Activated CD4-positive, alpha-beta T cell treated with anti-CD3 and anti-CD28 coated beads for 36 hours (primary cell): ENCODE results near the gene CDCA4. TPM values are rescaled to one million over a fixed set of nuclear protein-coding genes. Genes with fewer than 3 reads are reported as not detected.

Source experiments
- ATAC-seq: fragments of 200-7000 bp; cut with Tn5 transposase; one replicate; pipeline ENCODE4 v1.10.0; 2021; ENCODE audit warnings: mild to moderate bottlenecking, moderate library complexity
- CTCF ChIA-PET: fragments of 350-600 bp; sonication (Branson Sonifier 250); formaldehyde crosslinking; loops from one replicate; lab custom pipeline; 2021; ENCODE audit warnings: antibody characterized with exemption; lab: Charles Lee
- POLR2A ChIA-PET: fragments of 350-600 bp; sonication (Branson Sonifier 250); formaldehyde crosslinking; loops from one replicate; lab custom pipeline; 2021; ENCODE audit warnings: antibody characterized with exemption, inconsistent platforms; lab: Charles Lee
- DNase-seq: peaks from one replicate; pipeline ENCODE4 v3.0.0-alpha.2; 2020
- H3K27ac Mint-ChIP-seq: one replicate; pipeline ENCODE4 v1.8.0; 2021; ENCODE audit warnings: mixed read lengths
- H3K27me3 Mint-ChIP-seq: one replicate; pipeline ENCODE4 v1.8.0; 2021; ENCODE audit warnings: mixed read lengths
- H3K36me3 Mint-ChIP-seq: one replicate; pipeline ENCODE4 v1.8.0; 2021; ENCODE audit warnings: low read depth, mixed read lengths
- H3K4me1 Mint-ChIP-seq: one replicate; pipeline ENCODE4 v1.8.0; 2021; ENCODE audit warnings: mixed read lengths
- H3K4me3 Mint-ChIP-seq: one replicate; pipeline ENCODE4 v1.8.0; 2021; ENCODE audit warnings: mild to moderate bottlenecking, moderate library complexity, mixed read lengths
- H3K9me3 Mint-ChIP-seq: one replicate; pipeline ENCODE4 v1.8.0; 2021; ENCODE audit warnings: low read depth, mixed read lengths
- intact Hi-C, 2 experiments: fragments of 100-400 bp; cut with DNase I in 1 of 2; cut with micrococcal nuclease in 1 of 2; formaldehyde crosslinking; loops; one replicate each; pipeline versions ENCODE4 v1.14.2 to v1.15.1; 2022 to 2024; cut with DNase I, micrococcal nuclease
- total RNA-seq, 2 experiments: library from RNA; stranded (reverse); gene quantifications; one replicate each; pipeline ENCODE4 v1.2.3, GENCODE V29; 2021

Gene CDCA4
- total RNA-seq, 2 experiments from 2014 or later = 52.0 to 62.7 TPM

- Mint-ChIP-seq H3K4me3 (no peak overlapping the region), H3K4me1 (peaks cover 48% of the 10 kb centered on the region), H3K36me3 (peaks cover 56% of the 10 kb centered on the region), H3K27ac (no peak overlapping the region), H3K9me3 (no peaks in the 10 kb centered on the region), H3K27me3 (no peaks in the 10 kb centered on the region)
- intact Hi-C loops = no loop called here
- POLR2A ChIA-PET = interaction anchor here (0.6 to 1.2 kb wide), 2 partner anchors 12 to 29 kb away, joined by 4 to 7 read pairs; partner anchors contain the start of gene CLBA1
- CTCF ChIA-PET = interaction anchor here (1.1 kb wide), 1 partner anchor 10 kb away, joined by 4 read pairs; no protein-coding TSS in a partner anchor
- ATAC-seq = no peak
- DNase-seq = no peak
Measured at GRCh38 chr14:105014032-105014431, 6.9 kb downstream of the CDCA4 start.

GRCh38 chr14:105013150-105013785 is 7.6 kb downstream of the CDCA4 start:
- POLR2A ChIA-PET = interaction anchor here (1.2 kb wide), 1 partner anchor 13 kb away, joined by 7 read pairs; no protein-coding TSS in a partner anchor
- CTCF ChIA-PET = no interaction called here
- H3K27me3 Mint-ChIP-seq = no peaks in the 10 kb centered on the region
- H3K27ac Mint-ChIP-seq = peak overlapping the region; percentile 27
- peaks cover 41% of the 10 kb centered on the region for H3K4me1 Mint-ChIP-seq
- peaks cover 49% of the 10 kb centered on the region for H3K36me3 Mint-ChIP-seq
- no peak overlapping the region for H3K4me3 Mint-ChIP-seq
- no peaks in the 10 kb centered on the region for H3K9me3 Mint-ChIP-seq
- DNase-seq = no peak
- intact Hi-C loops = no loop called here
- ATAC-seq = no peak

GRCh38 chr14:105012171-105012985 is 8.5 kb downstream of the CDCA4 start:
- peaks cover 34% of the 10 kb centered on the region for H3K4me1 Mint-ChIP-seq
- ChIA-PET POLR2A (no interaction called here), CTCF (interaction anchor here (0.7 kb wide), 1 partner anchor 937 kb away, joined by 3 read pairs; no protein-coding TSS in a partner anchor)

GRCh38 chr14:105011312-105011990 is 9.4 kb downstream of the CDCA4 start:
- intact Hi-C loops = no loop called here

More at GRCh38 chr14:105012171-105012985, 8.5 kb downstream of the CDCA4 start:
- no peaks in the 10 kb centered on the region for H3K27me3 Mint-ChIP-seq
- ATAC-seq (no peak), DNase-seq (no peak)
- no peak overlapping the region for H3K4me3 Mint-ChIP-seq
- H3K36me3 Mint-ChIP-seq = peaks cover 46% of the 10 kb centered on the region
- intact Hi-C loops = no loop called here
- H3K27ac Mint-ChIP-seq = no peak overlapping the region
- H3K9me3 Mint-ChIP-seq = no peaks in the 10 kb centered on the region

GRCh38 chr14:105010891-105011291 is 10.0 kb downstream of the CDCA4 start:
- POLR2A ChIA-PET = no interaction called here
- peaks cover 41% of the 10 kb centered on the region for H3K36me3 Mint-ChIP-seq
- DNase-seq (no peak), ATAC-seq (no peak)
- intact Hi-C loops = no loop called here
- H3K27me3 Mint-ChIP-seq = no peaks in the 10 kb centered on the region
- H3K27ac Mint-ChIP-seq = no peak overlapping the region
- no peaks in the 10 kb centered on the region for H3K9me3 Mint-ChIP-seq
- H3K4me1 Mint-ChIP-seq = peaks cover 21% of the 10 kb centered on the region
- H3K4me3 Mint-ChIP-seq = no peak overlapping the region
- CTCF ChIA-PET = interaction anchor here (0.6 kb wide), 1 partner anchor 1508 kb away, joined by 3 read pairs; no protein-coding TSS in a partner anchor

More at GRCh38 chr14:105011312-105011990, 9.4 kb downstream of the CDCA4 start:
- DNase-seq (no peak), ATAC-seq (no peak)
- H3K9me3 Mint-ChIP-seq = no peaks in the 10 kb centered on the region
- H3K4me3 Mint-ChIP-seq = no peak overlapping the region
- ChIA-PET CTCF (interaction anchor here (0.7 kb wide), 1 partner anchor 936 kb away, joined by 3 read pairs; no protein-coding TSS in a partner anchor), POLR2A (no interaction called here)
- H3K27me3 Mint-ChIP-seq = no peaks in the 10 kb centered on the region
- no peak overlapping the region for H3K27ac Mint-ChIP-seq
- peaks cover 26% of the 10 kb centered on the region for H3K4me1 Mint-ChIP-seq
- H3K36me3 Mint-ChIP-seq = peaks cover 46% of the 10 kb centered on the region

GRCh38 chr14:105010106-105010505 is 10.8 kb downstream of the CDCA4 start:
- Mint-ChIP-seq H3K36me3 (peaks cover 39% of the 10 kb centered on the region), H3K4me1 (peaks cover 14% of the 10 kb centered on the region), H3K4me3 (no peak overlapping the region), H3K9me3 (no peaks in the 10 kb centered on the region), H3K27me3 (no peaks in the 10 kb centered on the region), H3K27ac (no peak overlapping the region)
- DNase-seq (no peak), ATAC-seq (no peak)
- intact Hi-C loops = no loop called here
- POLR2A ChIA-PET = no interaction called here
- CTCF ChIA-PET = no interaction called here

GRCh38 chr14:105007593-105008264 is 13.2 kb downstream of the CDCA4 start:
- intact Hi-C loops = no loop called here
- H3K9me3 Mint-ChIP-seq = no peaks in the 10 kb centered on the region
- peaks cover 7% of the 10 kb centered on the region for H3K4me1 Mint-ChIP-seq
- H3K36me3 Mint-ChIP-seq = peaks cover 36% of the 10 kb centered on the region
- ChIA-PET CTCF (interaction anchor here (0.6 kb wide), 1 partner anchor 396 kb away, joined by 3 read pairs; no protein-coding TSS in a partner anchor), POLR2A (interaction anchor here (0.6 to 1.2 kb wide), 2 partner anchors 8 to 88 kb away, joined by 3 to 4 read pairs; no protein-coding TSS in a partner anchor)
- DNase-seq (no peak), ATAC-seq (no peak)
- no peaks in the 10 kb centered on the region for H3K27me3 Mint-ChIP-seq
- no peak overlapping the region for H3K27ac Mint-ChIP-seq
- no peak overlapping the region for H3K4me3 Mint-ChIP-seq

GRCh38 chr14:105006831-105007592 is 13.9 kb downstream of the CDCA4 start:
- H3K27ac Mint-ChIP-seq = no peak overlapping the region
- no peaks in the 10 kb centered on the region for H3K27me3 Mint-ChIP-seq
- H3K9me3 Mint-ChIP-seq = no peaks in the 10 kb centered on the region
- peaks cover 7% of the 10 kb centered on the region for H3K4me1 Mint-ChIP-seq
- no peak overlapping the region for H3K4me3 Mint-ChIP-seq
- intact Hi-C loops = no loop called here
- POLR2A ChIA-PET = interaction anchor here (0.6 to 1.3 kb wide), 4 partner anchors 9 to 89 kb away, joined by 3 to 5 read pairs (median 4); no protein-coding TSS in a partner anchor
- no peak for DNase-seq
- CTCF ChIA-PET = interaction anchor here (0.6 kb wide), 1 partner anchor 397 kb away, joined by 3 read pairs; no protein-coding TSS in a partner anchor
- peaks cover 30% of the 10 kb centered on the region for H3K36me3 Mint-ChIP-seq
- ATAC-seq = no peak

- ATAC-seq = peak; percentile 13
- Mint-ChIP-seq H3K27me3 (no peaks in the 10 kb centered on the region), H3K4me3 (no peak overlapping the region), H3K9me3 (no peaks in the 10 kb centered on the region), H3K27ac (no peak overlapping the region), H3K36me3 (peaks cover 22% of the 10 kb centered on the region), H3K4me1 (peaks cover 7% of the 10 kb centered on the region)
- intact Hi-C loops = no loop called here
- CTCF ChIA-PET = no interaction called here
- no peak for DNase-seq
- POLR2A ChIA-PET = interaction anchor here (0.6 to 1.3 kb wide), 3 partner anchors 10 to 13 kb away, joined by 3 to 5 read pairs (median 3); no protein-coding TSS in a partner anchor
Measured at GRCh38 chr14:105005929-105006830, 14.7 kb downstream of the CDCA4 start.
